Measurements from ENCODE around the gene OR13A1.
"Not testable (repeated sequence)": the region's sequence is repeated elsewhere in the genome, so short reads cannot be mapped to it uniquely, and the experiment has no call there.

OR13A1 gene, protein sequence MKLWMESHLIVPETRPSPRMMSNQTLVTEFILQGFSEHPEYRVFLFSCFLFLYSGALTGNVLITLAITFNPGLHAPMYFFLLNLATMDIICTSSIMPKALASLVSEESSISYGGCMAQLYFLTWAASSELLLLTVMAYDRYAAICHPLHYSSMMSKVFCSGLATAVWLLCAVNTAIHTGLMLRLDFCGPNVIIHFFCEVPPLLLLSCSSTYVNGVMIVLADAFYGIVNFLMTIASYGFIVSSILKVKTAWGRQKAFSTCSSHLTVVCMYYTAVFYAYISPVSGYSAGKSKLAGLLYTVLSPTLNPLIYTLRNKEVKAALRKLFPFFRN

DNA sequence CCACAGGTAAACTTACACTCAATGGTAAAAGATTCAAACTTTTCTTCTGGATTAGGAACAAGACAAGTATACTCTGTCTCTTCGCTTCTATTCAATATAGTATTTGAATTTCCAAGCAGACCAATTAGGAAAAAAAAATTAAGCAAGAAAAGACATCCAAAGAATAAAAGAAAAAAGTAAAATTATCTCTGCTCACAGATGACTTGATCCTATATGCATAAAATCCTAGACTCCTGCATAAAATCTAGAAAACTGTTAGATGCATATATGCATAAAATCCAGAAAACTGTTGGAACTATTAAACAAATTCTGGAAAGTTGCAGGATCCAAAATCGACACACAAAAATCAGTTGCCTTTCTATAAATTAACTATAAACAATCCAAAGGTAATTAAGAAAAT, at the start of gene OR13A1:
Gene OR13A1 (minus strand): TSS at position 101 of the 400 bp plus-strand sequence. CDS start 11,186 bp downstream, outside the sequence.
- DNase-seq = no peak

- DNase-seq = not testable (repeated sequence)
Observed at GRCh38 chr10:45361983-45362799, 46.8 kb upstream of the OR13A1 start.

DNA sequence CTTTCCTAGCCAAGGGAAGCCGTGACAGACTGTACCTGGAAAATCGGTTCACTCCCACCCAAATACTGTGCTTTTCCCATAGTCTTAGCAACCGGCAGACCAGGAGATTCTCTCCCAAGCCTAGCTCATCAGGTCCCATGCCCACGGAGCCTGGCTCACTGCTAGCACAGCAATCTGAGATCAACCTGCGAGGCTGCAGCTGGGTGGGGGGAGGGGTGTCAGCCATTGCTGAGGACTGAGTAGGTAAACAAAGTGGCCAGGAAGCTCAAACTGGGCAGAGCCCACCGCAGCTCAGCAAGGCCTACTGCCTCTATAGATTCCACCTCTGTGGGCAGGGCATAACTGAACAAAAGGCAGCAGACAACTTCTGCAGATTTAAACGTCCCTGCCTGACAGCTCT, 43.6 kb upstream of the OR13A1 start:
- not testable (repeated sequence) for DNase-seq

DNA sequence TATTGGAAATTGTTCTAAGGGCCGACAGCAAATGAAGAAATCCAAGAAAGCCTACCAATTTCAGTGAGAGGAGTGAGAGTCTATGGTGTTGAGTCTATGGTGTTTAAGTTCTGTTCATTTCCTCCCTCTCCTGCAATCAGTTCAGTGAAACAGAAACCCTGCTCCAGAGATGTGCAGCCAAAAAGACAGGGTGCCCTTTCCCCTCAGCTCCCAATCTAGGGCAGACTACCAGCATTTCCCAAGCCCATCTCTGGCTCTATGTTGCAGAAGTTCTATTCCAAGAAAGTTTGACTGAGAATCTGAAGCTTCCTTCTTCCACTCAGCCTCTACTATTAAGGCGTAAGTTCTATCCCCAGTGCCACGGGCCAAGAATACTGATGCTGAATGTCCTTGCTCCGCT, 40.1 kb upstream of the OR13A1 start:
- no peak for DNase-seq

GRCh38 chr10:45354261-45354660, 38.9 kb upstream of the OR13A1 start:
- no peak for DNase-seq

DNA sequence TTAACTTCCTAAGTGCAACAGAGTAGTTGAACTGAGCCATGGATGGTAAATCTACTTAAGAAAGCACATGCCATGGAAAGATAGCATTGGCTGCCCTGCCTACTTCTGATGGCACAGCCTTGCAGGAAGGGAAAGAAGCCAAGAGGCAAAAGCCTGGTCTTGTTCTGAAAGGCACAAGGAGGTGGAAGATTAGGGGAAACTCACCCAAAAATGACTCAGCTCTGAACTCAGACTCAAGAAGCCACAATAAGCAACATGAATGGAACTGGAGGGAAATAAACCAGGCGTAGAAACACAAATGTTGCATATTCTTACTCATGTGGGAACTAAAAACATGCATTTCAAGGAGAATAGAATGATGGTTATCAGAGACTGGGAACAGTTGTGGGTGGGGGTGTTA, 37.8 kb upstream of the OR13A1 start:
- no peak for DNase-seq

DNA sequence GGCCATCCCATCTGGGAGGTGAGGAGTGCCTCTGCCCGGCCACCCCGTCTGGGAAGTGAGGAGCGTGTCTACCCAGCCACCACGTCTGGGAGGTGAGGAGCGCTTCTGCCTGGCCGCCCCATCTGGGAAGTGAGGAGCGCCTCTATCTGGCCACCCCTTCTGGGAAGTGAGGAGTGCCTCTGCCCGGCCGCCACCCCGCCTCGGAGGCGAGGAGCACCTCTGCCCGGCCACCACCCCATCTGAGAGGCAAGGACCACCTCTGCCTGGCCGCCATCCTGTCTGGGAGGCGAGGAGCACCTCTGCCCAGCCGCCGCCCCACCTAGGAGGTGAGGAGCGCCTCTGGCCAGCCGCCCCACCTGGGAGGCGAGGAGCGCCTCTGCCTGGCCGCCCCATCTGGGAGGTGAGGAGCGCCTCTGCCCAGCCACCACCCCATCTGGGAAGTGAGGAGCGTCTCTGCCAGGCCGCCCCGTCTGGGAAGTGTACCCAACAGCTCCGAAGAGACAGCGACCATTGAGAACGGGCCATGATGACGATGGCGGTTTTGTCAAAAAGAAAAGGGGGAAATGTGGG, 32.9 kb upstream of the OR13A1 start:
- DNase-seq = not testable (repeated sequence)

- DNase-seq = not testable (repeated sequence)
Observed at GRCh38 chr10:45347464-45347863, 32.1 kb upstream of the OR13A1 start.

- DNase-seq = not testable (repeated sequence)
Observed at GRCh38 chr10:45346652-45347335, 31.4 kb upstream of the OR13A1 start.

DNA sequence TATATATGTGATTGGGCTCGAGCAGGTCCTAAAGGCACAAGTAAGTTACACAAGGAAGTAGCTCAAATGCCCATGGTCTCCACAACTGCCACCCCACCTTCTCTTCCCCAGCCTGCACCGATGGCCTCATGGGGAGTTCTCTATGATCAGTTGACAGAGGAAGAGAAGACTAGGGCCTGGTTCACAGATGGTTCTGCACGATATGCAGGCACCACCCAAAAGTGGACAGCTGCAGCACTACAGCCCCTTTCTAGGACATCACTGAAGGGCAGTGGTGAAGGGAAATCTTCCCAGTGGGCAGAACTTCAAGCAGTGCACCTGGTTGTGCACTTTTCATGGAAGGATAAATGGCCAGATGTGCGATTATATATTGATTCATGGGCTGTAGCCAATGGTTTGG, 25.0 kb upstream of the OR13A1 start:
- DNase-seq = not testable (repeated sequence)

GRCh38 chr10:45339894-45340293, 24.5 kb upstream of the OR13A1 start:
- no peak for DNase-seq

DNA sequence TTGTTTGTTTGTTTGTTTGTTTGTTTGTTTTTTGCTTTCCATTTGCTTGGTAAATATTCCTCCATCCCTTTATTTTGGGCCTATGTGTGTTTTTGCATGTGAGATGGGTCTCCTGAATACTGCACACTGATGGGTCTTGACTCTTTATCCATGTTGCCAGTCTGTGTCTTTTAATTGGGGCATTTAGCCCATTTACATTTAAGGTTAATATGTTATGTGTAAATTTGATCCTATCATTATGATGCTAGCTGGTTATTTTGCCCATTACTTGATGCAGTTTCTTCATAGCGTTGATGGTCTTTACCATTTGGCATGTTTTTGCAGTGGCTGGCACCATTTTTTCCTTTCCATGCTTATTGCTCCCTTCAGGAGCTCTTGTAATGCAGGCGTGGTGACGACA, 16.4 kb upstream of the OR13A1 start:
- not testable (repeated sequence) for DNase-seq

GRCh38 chr10:45326864-45327263, 11.5 kb upstream of the OR13A1 start:
- DNase-seq = not testable (repeated sequence)

DNA sequence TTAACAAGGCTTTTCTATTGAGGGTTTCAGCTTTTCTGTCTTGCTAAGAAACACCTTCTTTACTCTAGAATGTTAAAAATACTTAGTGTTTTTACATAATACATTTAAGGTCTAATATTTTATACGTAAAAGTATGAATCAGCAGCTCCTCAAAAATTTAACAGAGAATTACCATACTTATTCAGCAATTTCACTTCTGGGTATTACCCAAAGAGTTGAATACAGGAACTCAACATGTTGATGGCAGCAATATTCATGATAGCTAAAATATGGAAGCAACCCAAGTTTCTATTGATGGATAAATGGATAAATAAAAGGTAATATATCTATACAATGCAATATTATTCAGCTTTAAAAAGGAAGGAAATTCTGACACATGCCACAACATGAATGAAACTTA, 9.7 kb upstream of the OR13A1 start:
- no peak for DNase-seq

GRCh38 chr10:45319702-45320101, 4.3 kb upstream of the OR13A1 start:
- no peak for DNase-seq

- DNase-seq = no peak
Observed at GRCh38 chr10:45313264-45313873, 2.0 kb downstream of the OR13A1 start.

- no peak for DNase-seq
Observed at GRCh38 chr10:45308707-45309106, 6.7 kb downstream of the OR13A1 start.

DNA sequence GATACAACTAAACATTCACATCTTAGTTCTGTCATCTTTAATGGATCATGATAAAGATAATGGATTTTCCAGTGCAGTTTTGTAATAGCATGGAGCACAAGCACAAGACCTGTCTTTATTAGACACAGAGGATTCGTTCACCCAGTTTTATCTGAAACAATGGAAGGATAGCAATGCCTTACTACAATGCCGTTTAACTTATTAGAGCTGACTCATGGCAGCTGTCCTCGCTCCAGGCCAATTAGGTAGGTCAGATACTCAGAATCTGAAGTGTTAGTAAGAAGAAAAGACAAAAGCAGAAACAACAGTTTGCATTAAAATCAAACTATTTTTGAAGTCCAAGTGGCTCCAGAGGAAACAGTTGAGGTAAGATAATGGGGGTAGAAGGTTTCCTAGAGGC, 12.8 kb downstream of the OR13A1 start:
- DNase-seq = no peak

DNA sequence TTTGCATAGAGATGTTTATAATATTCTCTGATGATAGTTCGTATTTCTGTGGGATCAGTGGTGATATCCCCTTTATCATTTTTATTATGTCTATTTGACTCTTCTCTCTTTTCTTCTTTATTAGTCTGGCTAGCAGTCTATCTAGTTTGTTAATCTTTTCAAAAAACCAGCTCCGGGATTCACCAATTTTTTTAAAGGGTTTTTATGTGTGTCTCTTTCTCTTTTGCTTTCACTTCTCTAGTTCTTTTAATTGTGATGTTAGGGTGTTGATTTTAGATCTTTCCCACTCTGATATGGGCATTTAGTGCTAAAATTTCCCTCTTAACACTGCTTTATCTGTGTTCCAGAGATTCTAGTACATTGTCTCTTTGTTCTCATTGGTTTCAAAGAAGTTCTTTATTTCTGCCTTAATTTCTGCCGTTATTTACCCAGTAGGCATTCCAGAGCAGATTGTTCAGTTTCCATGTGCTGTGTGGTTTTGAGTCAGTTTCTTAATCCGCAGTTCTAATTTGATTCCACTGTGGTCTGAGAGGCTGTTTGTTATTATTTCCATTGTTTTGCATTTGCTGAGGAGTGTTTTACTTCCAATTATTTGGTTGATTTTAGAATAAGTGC, 17.0 kb downstream of the OR13A1 start:
- not testable (repeated sequence) for DNase-seq

DNA sequence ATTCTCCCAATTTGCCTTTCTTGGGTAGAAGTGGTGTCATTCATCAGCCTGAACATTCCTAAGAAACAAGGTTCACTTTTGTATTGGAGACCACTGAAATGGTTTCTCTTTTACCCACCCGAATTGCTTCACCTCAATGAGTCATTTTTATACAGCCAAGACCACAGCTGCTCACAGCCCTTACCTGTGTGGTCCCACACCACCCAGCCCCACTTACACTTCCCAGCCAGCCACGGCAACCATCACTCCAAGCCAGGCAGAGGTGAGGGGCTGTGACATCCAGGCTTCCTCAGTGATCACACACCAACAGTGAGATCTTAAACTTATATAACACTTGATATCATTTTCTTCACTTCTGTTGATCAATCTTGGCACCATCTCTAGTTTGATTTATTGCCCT, 20.7 kb downstream of the OR13A1 start:
- DNase-seq = no peak

DNA sequence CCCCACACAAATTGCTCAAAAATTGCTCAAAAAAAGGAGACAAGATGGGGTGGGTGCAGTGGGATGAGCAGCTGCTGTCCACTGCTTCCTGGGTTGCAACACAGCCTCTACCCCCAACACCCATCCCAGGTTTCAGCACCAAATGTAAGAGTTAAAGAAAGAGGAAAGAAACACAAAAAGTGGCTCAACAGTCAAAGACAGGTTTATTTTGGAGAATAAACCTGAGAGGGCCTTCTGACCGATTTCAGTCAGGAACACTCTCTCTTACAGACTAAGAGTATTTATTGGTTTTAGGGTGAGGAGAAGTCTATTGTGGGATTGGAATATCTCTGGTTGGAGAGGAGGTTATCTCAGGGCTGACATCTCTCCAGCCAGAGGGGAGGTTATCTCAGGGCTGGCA, 28.4 kb downstream of the OR13A1 start:
- no peak for DNase-seq

GRCh38 chr10:45282061-45282460, 33.3 kb downstream of the OR13A1 start:
- DNase-seq = no peak

Data from cortex of kidney (tissue), 1 donor.